Activated CD4-positive, alpha-beta T cell treated with anti-CD3 and anti-CD28 coated beads, Interleukin-2, amount 50 U/mL, for 24 hours (primary cell): ENCODE results near the gene PTRH1.

Source experiments
- DNase-seq, 2 donors: peaks; one replicate each; pipeline ENCODE4 v3.0.0-alpha.2; 2020; ENCODE audit warnings: low read depth in 1 of 2, low spot score in 1 of 2

The PTRH1 gene

DNA sequence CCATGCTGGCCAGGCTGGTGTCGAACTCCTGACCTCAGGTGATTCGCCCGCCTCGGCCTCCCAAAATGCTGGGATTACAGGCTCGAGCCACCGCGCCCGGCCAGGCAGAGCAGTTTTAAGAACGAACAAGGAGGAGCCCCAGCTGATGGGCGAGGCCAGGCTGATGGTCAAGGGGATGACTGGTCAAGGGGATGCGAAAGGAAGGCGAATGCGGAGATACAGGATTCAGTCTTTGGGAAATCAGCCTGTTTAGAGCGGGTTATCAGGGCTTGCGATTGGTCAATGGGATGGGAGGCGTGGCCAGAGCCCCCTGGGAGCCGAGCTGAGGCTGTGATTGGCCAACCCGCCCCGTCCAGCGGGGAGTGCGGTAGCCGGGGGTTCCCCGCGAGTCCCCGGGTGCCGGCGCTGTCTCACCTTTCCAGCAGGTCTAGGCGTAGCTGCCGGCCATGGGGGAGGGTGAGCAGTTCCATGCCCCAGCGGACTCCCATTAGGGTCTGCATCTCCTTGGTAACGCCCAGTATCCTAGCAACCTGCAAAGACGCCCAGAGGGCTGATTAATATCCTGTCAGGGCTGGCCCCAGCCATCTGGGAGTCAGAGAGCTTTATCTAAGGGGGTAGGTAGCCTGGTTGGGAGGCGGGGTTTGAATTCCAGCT, 27.1 kb upstream of the PTRH1 start:
- no peak for DNase-seq

DNA sequence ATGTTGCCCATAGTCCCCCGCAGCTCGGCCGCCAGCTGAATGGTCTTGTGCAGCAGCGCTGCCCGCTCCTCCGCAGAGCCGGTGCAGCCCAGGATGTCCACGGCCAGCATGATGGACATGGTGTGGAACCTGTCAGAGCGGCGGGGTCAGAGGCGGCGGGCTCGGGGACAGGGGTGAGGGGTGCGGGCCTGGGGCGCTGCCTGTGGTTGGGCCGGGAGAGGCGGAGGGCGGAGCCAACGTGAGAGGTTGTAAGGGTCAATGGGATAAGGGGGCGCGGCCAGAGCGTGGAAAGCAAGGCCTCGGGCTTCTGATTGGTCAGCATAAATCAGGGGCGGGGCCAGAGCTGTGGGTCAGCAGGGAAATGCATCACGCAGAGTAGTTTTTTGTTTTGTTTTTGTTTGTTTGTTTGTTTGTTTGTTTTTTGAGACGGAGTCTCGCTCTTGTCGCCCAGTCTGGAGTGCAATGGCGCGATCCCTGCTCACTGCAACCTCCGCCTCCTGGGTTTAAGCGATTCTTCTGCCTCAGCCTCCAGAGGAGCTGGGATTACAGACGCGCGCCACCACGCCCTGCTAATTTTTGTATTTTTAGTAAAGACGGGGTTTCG, 26.5 kb upstream of the PTRH1 start:
- no peak for DNase-seq

GRCh38 chr9:127739614-127740330, 24.3 kb upstream of the PTRH1 start:
- DNase-seq = no peak

DNA sequence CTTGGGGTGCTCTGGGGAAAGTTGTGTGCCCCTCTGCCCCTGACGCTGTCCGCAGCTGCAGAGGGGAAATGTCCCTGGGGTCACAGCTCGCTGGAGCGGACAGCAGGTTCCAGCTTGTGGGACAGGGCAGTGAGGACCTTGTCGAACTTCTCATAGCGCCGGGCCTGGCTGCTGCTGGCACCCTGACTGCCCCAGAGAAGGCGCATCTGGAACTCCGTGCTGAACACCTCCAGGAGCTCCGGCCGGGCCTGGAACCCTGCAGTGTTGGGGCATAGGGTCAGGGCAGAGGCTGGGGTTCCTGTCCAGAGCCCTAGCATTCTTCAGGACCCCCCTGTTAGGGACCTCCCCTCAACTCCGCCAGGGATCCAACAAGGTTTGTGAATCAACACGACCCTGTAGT, 23.2 kb upstream of the PTRH1 start:
- no peak for DNase-seq

- no peak for DNase-seq
Observed at GRCh38 chr9:127735530-127736185, 20.2 kb upstream of the PTRH1 start.

DNA sequence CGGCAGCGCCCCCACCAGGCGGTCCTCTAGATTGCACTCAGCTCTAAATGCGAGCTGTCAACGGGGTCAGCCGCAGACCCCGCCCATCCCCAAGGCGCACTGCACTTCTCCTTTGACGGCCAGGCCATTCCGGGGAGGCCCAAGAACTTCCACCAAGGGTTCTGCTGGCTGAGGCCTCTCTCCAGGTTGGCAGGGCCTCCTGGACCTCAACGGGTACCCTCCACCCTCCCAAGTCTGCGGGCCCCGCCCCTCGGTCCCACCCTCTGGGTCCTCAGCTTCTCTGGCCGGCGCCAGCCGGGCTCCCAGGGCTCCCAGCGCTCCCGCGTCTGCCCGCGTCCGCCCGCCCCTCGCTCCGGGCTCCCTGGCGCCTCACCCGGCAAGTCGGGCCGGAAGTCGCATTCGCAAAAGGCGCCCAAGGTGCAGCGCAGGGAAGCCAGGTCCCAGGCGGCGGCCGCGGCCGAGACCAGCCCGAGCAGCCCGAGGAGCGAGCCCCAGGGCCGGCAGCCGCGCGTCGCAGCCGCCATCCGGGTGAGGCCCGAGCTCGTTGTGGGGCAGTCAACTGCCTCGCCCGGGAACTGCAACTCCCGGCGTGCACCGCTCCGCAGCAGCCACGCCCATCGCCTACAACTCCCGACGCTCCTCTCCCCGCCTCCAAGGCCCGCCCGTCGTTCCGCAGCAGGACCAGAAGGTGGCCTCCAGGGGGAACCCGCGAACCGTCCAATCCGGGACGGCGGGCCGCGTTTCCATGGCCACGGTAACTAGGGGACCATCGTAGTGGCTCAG, 19.5 kb upstream of the PTRH1 start, which contains the start of gene TOR2A:
TOR2A (minus strand) TSS at position 548 of the 783 bp plus-strand sequence; CDS start at position 524, 24 bp downstream.
- peak; percentile 96 to 97 for DNase-seq

GRCh38 chr9:127734247-127734746, 18.8 kb upstream of the PTRH1 start:
- DNase-seq = no peak

DNA sequence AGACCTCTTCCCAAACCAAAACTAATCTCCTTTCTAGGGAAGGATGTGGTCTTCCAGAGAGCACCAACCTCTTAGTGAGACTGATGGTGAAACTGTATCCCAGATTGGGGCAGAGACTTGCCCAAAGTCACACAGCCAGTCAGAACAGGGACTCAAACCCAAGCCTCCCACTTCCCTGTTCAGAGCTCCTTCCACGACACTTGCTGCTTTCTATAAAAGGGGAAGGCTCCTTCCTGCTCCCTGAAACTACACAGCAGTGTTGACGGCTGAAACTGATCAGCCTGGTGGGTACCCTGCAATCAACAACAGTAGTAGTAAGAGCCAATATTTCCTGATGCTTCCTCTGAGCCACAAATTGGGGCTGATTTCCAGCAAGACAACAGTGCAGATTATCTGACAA, 18.2 kb upstream of the PTRH1 start:
- DNase-seq = no peak

DNA sequence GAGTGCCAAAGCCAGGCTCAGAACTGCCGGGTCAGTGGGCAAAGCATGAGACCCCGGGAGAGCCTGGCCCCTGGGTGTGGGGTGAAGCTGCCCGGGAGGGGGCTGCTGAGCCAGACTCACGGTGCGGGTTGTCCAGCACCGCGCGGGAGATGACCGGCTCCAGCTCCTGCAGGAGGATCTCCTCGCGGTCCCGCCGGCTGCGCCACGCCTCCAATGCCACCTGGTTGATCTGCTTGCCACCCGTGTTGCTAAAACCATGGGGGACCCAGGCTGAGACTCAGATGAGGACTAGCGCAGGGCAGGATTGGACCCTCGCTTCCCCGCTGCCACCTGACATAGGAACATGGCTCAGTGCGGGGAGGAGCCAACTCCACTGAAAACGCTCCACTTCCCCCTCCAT, 17.0 kb upstream of the PTRH1 start:
- no peak for DNase-seq

DNA sequence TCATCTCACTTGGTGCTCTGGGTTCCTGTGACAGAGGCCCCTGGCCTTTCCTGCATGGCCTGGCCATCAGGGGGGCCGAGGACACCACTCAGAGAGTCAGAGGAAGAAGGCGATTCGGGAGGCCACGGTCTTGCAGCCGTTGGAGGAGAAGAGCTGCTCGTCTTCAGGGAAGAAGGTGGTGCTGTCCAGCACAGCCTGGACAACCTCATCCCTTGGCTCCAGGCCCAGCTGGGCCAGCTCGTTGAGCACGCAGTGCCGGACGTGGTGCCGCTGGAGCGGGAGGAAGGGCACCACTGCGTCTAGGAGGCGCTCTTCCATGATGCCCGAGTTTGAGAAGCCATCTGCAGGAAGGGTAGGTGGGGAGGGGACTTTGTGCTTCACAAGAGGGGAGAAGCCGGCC, 16.5 kb upstream of the PTRH1 start:
- DNase-seq = no peak

DNA sequence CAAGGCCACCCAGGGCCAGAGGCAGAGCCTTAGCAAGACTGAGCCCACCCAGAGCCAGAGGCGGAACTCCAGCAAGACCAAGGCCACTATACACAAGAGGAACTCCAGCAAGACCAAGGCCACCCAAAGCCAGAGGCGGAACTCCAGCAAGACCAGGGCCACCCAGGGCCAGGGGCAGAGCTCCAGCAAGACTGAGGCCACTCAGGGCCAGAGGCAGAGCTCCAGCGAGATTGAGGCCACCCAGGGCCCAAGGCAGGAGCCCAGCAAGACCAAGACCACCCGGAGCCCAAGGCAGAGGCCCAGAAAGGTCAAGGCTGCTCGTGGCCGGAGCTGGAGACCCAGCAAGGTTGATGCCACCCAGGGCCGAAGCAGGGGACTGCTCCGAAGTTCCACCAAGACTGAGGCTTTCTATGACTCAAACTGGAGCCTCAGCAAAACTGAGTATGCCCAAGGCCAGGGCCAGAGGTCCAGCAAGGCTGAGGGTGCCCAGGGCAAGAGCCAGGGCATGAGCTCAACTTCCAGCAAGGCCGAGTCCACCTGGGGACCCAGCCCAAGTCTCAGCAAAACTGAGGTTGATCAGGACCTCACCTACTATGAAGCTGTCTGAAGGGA, 15.4 kb upstream of the PTRH1 start:
- DNase-seq = no peak

- no peak for DNase-seq
Observed at GRCh38 chr9:127730262-127730661, 14.8 kb upstream of the PTRH1 start.

DNA sequence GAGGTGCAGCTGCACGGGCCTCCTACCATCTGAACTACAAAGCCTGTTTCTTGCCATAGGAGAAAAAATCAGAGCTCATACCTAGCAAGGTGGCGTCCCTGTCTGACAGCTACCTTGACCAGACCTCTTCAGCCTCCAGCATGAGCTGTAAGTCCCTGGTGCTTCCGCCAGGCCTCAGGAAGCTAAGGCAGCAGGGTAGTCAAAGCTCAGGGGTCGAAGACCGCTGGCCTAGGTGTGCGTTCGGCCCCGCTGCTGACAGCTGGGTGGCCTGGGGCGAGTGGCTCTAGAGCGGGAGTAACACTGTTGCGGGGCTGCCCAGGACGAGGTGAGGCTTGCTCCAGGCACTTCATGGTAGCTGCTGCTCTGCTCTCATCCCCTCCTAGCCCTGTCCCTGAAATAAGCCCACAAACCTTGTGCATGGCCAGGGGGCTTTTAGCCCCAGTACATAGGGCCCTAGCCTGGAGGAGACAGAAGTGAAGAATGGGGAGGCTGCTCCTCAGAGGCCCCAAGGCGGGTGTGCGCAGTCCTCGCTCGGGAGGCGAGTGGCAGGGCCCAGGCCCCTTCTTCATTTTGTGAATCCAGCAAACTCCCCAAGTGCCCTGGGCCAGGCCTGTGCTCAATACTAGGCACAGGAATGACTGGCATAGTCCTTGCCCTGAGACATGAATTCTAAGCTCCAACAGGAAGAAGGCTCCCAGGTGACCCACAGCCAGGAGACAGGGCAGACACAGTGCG, 14.2 kb upstream of the PTRH1 start:
- DNase-seq = no peak

GRCh38 chr9:127728808-127729207, 13.3 kb upstream of the PTRH1 start:
- no peak for DNase-seq

DNA sequence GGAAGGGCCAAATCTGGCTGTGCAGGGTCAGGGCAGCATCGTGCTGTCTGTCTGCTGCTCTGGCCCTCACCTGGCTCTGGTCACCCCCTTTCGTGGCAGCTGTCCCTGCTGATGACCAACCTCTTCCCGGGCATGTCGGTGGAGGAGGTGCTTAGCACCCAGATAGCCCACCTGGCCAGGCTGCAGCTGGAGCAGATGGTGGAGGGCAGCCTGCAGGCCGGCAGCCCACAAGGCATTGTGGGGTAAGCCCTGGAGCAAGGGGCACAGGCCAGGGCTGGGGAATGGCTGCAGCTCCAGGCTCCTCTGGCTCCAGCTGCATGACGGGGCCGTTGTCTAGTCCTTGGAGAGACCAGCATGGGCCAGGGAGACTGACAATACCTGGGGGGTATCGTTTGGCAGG, 11.4 kb upstream of the PTRH1 start:
- DNase-seq = no peak

DNA sequence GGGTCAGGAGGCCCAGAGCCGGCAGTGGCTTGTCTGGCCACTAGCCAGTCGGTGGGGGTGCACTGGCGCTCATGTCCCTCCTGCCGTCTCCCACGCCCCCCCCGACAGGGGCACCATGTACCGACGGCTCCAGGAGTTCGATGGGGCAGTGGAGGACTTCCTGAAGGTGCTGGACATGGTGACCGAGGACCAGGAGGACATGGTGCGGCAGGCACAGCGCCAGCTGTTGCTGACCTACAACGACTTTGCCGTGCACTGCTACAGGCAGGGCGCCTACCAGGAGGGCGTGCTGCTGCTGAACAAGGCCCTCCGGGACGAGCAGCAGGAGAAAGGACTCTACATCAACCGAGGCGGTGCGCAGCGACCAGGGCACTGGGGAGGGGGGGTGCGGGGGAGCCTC, 8.5 kb upstream of the PTRH1 start:
- no peak for DNase-seq

- no peak for DNase-seq
Observed at GRCh38 chr9:127723444-127723843, 8.0 kb upstream of the PTRH1 start.

GRCh38 chr9:127723013-127723412, 7.5 kb upstream of the PTRH1 start:
- DNase-seq = no peak

- DNase-seq = no peak
Observed at GRCh38 chr9:127722055-127722745, 6.7 kb upstream of the PTRH1 start.
